NCI-H2029 treated with DMSO at 0.1 percent for 48 hours (cell line): Measurements from ENCODE around the gene RTKN.
"Not testable (repeated sequence)": the region's sequence is repeated elsewhere in the genome, so short reads cannot be mapped to it uniquely, and the experiment has no call there.

Experiments used
- DNase-seq: peaks from one replicate; lab custom pipeline; 2025; lab: John Stamatoyannopoulos, UW

RTKN gene

GRCh38 chr2:74441690-74442482 lies at the start of gene RTKN:
Gene RTKN (minus strand): TSS chr2:74441937. CDS start chr2:74441816, 121 bp downstream.
- DNase-seq, result peak; percentile 17

DNA sequence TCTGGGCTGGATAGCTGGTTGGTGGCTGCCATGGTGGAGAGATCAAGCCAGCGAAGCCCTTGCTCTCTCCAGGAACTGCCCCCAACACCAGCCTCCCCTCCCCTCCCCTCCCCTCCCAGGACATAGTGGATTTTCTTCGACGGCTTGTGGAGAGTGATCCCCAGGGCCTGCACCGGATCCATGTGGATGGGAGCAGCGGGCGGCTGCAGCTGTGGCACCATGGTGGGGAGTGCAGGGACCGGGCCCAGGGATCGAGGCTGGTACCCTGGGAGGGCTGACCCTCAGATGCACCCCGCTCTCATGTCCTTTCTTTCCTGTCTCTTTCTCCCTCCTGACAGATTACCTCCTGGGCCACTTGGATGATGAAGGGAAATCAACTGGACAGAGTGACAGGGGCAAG lies 48.2 kb upstream of the RTKN start:
- no peak for DNase-seq

DNA sequence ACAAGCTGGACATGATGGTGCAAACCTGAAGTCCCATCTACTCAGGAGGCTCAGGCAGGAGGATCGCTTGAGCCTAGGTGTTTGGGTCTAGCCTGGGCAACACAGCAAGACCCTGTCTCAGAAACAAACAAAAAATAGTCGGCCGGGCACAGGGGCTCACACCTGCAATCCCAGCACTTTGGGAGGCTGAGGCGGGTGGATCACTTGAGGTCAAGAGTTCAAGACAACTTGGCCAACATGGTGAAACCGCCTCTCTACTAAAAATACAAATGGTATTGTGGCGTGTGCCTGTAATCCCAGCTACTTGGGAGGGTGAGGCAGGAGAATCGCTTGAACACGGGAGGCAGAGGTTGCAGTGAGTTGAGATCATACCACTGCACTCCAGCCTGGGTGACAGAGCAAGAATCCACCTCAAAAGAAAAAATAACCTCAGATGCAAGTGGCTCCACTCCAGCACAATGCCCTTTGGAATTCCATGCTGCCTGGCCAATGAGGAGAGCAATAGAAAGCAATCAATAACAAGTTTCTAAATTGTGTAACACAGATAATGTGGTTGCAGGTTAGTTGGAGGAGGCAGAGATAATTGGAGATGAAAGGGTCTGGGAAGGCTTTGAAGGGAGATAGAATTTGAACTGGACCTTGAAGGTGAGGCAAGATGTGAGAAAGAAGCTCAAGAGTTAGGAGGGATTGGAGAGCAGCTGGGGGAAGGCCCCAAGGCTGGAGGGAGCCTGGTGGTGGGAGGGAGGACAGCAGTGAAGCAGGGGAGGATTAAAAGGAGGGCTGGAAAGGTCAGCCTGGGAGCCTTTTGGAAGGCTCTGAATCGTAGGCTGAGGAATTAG lies 47.1 kb upstream of the RTKN start:
- no peak for DNase-seq

DNA sequence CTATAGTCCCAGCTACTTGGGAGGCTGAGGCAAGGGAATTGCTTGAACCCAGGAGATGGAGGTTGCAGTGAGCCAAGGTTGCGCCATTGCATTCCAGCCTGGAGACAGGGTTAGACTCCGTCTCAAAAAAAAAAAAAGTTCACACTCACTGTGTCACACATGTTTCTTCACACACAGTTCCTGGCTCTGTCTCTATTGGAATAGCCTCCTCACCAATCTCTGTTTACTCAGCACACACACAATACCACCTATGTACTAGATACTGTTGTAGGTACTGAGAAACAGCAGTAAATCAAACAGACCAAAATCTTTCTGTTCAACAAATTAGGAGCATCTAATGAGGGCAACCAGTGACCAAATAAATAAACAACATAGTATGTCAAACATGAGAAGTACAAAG lies 44.4 kb upstream of the RTKN start:
- no peak for DNase-seq

DNA sequence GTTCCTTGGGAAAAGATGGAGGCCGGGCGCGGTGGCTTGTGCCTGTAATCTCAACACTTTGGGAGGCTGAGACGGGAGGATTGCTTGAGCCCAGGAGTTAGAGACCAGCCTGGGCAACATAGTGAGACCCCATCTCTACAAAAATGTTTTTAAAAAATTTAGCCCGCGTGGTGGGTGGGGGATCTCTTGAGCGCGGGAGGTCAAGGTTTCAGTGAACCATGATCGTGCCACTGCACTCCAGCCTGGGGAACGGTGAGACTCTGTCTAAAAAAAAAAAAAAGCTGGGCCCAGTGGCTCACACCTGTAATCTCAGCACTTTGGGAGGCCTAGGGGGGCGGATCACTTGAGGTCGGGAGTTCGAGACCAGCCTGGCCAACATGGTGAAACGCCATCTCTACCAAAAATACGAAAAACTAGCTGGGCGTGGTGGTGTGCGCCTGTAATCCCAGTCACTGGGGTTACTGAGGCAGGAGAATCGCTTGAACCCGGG lies 42.0 kb upstream of the RTKN start:
- not testable (repeated sequence) for DNase-seq

GRCh38 chr2:74482801-74483674 lies 41.3 kb upstream of the RTKN start, which contains the start of the genes CCDC142 and TTC31:
Gene CCDC142 (minus strand): TSS chr2:74482998. CDS start chr2:74482837, 161 bp downstream.
Gene TTC31 (plus strand): TSS chr2:74483081. CDS start chr2:74483096, 15 bp downstream.
- peak; percentile 82 for DNase-seq

- DNase-seq, result no peak
These were observed 40.4 kb upstream of the RTKN start for GRCh38 chr2:74481961-74482800.

GRCh38 chr2:74481431-74481830 lies 39.7 kb upstream of the RTKN start:
- no peak for DNase-seq

GRCh38 chr2:74474899-74475298 lies 33.2 kb upstream of the RTKN start:
- DNase-seq, result no peak

DNA sequence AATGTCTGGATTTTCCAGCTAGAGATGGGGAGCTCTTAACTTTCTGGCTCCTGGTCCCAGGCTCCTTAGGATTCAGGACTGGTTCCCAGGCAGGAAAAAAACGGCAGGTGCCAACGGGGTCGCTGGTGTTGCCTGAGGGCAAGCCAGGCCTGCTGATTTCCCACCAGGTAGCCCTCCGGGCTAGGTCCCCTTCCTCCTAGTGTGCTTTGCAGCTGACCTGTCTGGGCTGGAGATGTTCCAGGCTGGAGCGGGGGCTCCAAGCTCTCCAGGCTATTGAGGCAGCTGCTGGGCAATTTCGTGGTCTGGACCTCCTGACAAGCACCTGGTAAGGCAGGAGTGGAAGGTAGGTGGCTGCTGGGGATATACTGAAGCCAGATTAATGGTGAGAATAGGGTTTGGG lies 32.7 kb upstream of the RTKN start:
- DNase-seq, result no peak

- no peak for DNase-seq
These were observed 31.2 kb upstream of the RTKN start for GRCh38 chr2:74472945-74473258.

- DNase-seq, result peak; percentile 67
These were observed 30.6 kb upstream of the RTKN start, which contains the start of gene MRPL53 for GRCh38 chr2:74472086-74472944. Gene MRPL53 (minus strand): TSS chr2:74472680. CDS start chr2:74472660, 20 bp downstream.

GRCh38 chr2:74471332-74472065 lies 29.8 kb upstream of the RTKN start:
- DNase-seq, result no peak

DNA sequence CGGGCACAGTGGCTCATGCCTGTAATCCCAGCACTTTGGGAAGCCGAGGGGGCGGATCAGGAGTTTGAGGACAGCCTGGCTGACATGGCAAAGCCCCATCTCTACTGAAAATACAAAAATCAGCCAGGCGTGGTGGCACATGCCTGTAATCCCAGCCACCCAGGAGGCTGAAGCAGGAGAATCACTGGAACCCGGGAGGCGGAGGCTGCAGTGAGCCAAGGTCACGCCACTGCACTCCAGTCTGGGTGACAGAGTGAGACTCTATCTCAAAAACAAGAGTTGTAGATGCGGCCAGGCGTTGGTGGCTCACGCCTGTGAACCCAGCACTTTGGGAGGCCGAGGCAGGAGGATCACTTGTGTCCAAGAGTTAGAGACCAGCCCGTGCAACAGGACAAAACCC lies 29.0 kb upstream of the RTKN start:
- DNase-seq, result not testable (repeated sequence)

GRCh38 chr2:74464406-74464805 lies 22.7 kb upstream of the RTKN start:
- no peak for DNase-seq

DNA sequence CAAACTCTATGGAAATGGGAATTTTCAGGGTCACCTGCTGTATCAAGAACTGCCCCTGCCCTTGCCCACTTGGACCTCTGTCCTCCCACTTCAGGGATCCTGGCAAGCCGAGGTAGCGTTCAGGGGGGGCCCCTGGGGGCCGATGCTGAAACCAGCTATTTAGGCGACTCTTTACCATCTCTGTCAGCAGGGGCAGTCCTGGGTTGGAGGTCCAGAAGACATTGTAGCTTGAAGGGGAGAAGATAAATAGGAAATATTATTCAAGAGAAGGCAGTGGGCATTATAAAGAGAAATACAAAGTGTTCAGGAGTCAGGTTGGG lies 21.0 kb upstream of the RTKN start:
- DNase-seq, result no peak

GRCh38 chr2:74462054-74462785 lies 20.5 kb upstream of the RTKN start:
- DNase-seq, result no peak

- DNase-seq, result no peak
These were observed 19.7 kb upstream of the RTKN start for GRCh38 chr2:74461187-74462053.
